Kidney (tissue), 14 donors: ENCODE results near the gene DDX21. TPM values are rescaled to one million over a fixed set of nuclear protein-coding genes. Genes with fewer than 3 reads are reported as not detected.
"Not testable (repeated sequence)": the region's sequence is repeated elsewhere in the genome, so short reads cannot be mapped to it uniquely, and the experiment has no call there.

Source experiments
- DNase-seq, 5 donors: peaks; one replicate each; pipeline ENCODE4 v3.0.0-alpha.2; 2013 to 2020
- FAIRE-seq: peaks from 2 replicates; lab custom pipeline; 2012; peaks lifted over from hg19 to GRCh38; lab: Jason Lieb, UNC
- H3K27ac ChIP-seq, 2 donors: one replicate each; pipeline ENCODE4 v1.7.0; 2013; ENCODE audit warnings: low read depth in 2 of 2, low read length in 2 of 2, inconsistent platforms in 1 of 2
- H3K27me3 ChIP-seq: one replicate; pipeline ENCODE4 v1.7.1; 2013; ENCODE audit warnings: low read length, inconsistent platforms; ENCODE audit not compliant: control insufficient read depth, insufficient read depth
- H3K36me3 ChIP-seq, 3 donors: one replicate each; pipeline versions ENCODE4 v1.7.0 to v1.7.1; 2013; ENCODE audit warnings: low read length in 3 of 3, control low read depth in 1 of 3, inconsistent platforms in 1 of 3; ENCODE audit not compliant: insufficient read depth in 3 of 3, control insufficient read depth in 2 of 3
- H3K4me1 ChIP-seq, 3 donors: one replicate each; pipeline versions ENCODE4 v1.7.0 to v1.7.1; 2013; ENCODE audit warnings: low read length in 3 of 3, inconsistent platforms in 1 of 3, low read depth in 1 of 3; ENCODE audit not compliant: control insufficient read depth in 2 of 3, insufficient read depth in 2 of 3
- H3K4me3 ChIP-seq, 3 donors: one replicate each; pipeline versions ENCODE4 v1.7.0 to v1.8.1; 2013; ENCODE audit warnings: low read length in 3 of 3, control low read depth in 1 of 3, inconsistent platforms in 1 of 3
- H3K9ac ChIP-seq, 3 donors: one replicate each; pipeline versions ENCODE4 v1.7.0 to v1.7.1; 2013; ENCODE audit warnings: low read length in 3 of 3, control low read depth in 1 of 3, inconsistent platforms in 1 of 3
- H3K9me3 ChIP-seq, 3 donors: one replicate each; pipeline versions ENCODE4 v1.7.0 to v1.7.1; 2013; ENCODE audit warnings: low read length in 3 of 3, control low read depth in 1 of 3, inconsistent platforms in 1 of 3; ENCODE audit not compliant: control insufficient read depth in 2 of 3, insufficient read depth in 1 of 3
- intact Hi-C: fragments of 100-400 bp; cut with DNase I; formaldehyde crosslinking; loops from one replicate; pipeline ENCODE4 v1.11.1; 2022
- polyA plus RNA-seq: library from polyadenylated mRNA; stranded (reverse); fragments of 350-450 nt; fragmentation: Illumina TruSeq; extraction: RNeasy Lipid Tissue Mini Kit (QIAGEN cat#74804); gene quantifications from one replicate; pipeline ENCODE4 v1.2.3, GENCODE V29; 2014; ENCODE audit warnings: low read depth, low replicate concordance; ENCODE audit not compliant: insufficient read depth
- total RNA-seq: library from RNA; stranded (reverse); fragmentation: NEBNext Ultra II Directional; extraction: Animal tissue kit (Norgen Biotek cat#: 25700); gene quantifications from one replicate; pipeline ENCODE4 v1.2.1, GENCODE V29; 2021
- TF ChIP-seq, protein P1 (sequence below): IDR thresholded peaks from 3 replicates; pipeline ENCODE4 v1.5.1; 2012; ENCODE audit warnings: mild to moderate bottlenecking, moderate library complexity, borderline replicate concordance; ENCODE audit not compliant: insufficient read depth; ENCODE audit errors: extremely low read depth
- donor health status: control.
- donor health status: control.
- donor health status: control.
- donor health status: control.
- donor health status: control.
- donor health status: DM: yes; HTN: yes; CAD: no.
- donor health status: Normal renal cell carcinoma (clear cell type).

Gene DDX21
- total and polyA plus RNA-seq, 2 donors from 2014 or later = 8.9 to 49.4 TPM

GRCh38 chr10:69009360-69009759 is 53.4 kb downstream of the DDX21 start:
- TF ChIP-seq, protein P1, sequence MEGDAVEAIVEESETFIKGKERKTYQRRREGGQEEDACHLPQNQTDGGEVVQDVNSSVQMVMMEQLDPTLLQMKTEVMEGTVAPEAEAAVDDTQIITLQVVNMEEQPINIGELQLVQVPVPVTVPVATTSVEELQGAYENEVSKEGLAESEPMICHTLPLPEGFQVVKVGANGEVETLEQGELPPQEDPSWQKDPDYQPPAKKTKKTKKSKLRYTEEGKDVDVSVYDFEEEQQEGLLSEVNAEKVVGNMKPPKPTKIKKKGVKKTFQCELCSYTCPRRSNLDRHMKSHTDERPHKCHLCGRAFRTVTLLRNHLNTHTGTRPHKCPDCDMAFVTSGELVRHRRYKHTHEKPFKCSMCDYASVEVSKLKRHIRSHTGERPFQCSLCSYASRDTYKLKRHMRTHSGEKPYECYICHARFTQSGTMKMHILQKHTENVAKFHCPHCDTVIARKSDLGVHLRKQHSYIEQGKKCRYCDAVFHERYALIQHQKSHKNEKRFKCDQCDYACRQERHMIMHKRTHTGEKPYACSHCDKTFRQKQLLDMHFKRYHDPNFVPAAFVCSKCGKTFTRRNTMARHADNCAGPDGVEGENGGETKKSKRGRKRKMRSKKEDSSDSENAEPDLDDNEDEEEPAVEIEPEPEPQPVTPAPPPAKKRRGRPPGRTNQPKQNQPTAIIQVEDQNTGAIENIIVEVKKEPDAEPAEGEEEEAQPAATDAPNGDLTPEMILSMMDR = no peak
- intact Hi-C loops = loop anchor here (10.0 kb wide), 1 partner anchor 85 kb away; no protein-coding TSS in a partner anchor
- FAIRE-seq = no peak
- Histone ChIP-seq H3K36me3 (peaks cover 7 to 12% (median 10%) of the 10 kb centered on the region in 3 donors), H3K27ac (no peak overlapping the region), H3K9me3 (no peaks in the 10 kb centered on the region), H3K27me3 (no peaks in the 10 kb centered on the region), H3K4me1 (no peaks in the 10 kb centered on the region), H3K9ac (no peak overlapping the region), H3K4me3 (no peak overlapping the region)
- no peak for DNase-seq

DNA sequence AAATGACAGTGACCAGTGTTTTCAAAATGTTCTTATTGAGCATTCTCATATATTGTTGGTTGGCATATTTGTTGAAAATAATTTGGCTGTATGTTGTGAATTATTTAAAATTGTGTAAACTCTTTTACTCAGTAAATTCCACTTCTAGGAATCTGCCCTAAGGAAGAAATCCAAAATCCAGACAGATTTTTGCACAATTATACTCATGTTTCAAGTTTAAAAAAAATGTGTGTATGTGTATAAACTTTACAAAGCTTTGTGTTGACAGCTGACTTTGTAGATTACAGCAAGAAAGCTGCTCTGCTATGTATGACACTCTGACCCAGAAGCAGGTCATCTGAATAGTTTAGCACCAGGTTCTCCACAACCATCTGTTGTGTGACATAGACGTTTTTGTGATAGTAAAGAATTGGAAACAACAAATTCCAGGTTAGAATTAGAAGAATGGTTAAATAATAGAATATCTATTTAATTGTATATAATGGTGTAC is 54.2 kb downstream of the DDX21 start:
- FAIRE-seq (no peak), DNase-seq (no peak)
- TF ChIP-seq, protein P1 = no peak
- H3K4me1 ChIP-seq = no peaks in the 10 kb centered on the region
- no peaks in the 10 kb centered on the region for H3K27me3 ChIP-seq
- H3K4me3 ChIP-seq = no peak overlapping the region
- H3K9ac ChIP-seq = no peak overlapping the region
- intact Hi-C loops = no loop called here
- H3K36me3 ChIP-seq = peaks cover 7 to 12% (median 10%) of the 10 kb centered on the region in 3 donors
- no peaks in the 10 kb centered on the region for H3K9me3 ChIP-seq
- no peak overlapping the region for H3K27ac ChIP-seq

DNA sequence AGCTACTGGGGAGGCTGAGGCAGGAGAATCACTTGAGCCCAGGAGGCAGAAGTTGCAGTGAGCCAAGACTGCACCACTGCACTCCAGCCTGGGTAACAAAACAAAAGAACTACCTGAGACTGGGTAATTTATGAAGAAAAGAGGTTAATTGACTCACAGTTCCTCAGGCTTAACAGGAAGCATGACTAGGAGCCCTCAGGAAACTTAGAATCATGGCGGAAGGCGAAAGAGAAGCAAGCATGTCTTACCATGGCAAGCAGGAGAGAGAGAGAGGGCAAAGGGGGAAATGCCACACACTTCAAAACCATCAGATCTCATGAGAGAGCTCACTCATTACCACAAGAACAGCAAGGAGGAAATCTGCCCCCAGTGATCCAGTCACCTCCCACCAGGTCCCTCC is 56.8 kb downstream of the DDX21 start:
- intact Hi-C loops, H3K27me3 ChIP-seq, H3K9me3 ChIP-seq, DNase-seq, H3K4me1 ChIP-seq, H3K4me3 ChIP-seq, H3K27ac ChIP-seq, H3K9ac ChIP-seq, FAIRE-seq: not testable (repeated sequence)
- peaks cover 10 to 22% (median 18%) of the 10 kb centered on the region in 3 donors for H3K36me3 ChIP-seq

- Histone ChIP-seq H3K9me3 (no peaks in the 10 kb centered on the region), H3K4me3 (no peak overlapping the region), H3K27me3 (no peaks in the 10 kb centered on the region), H3K36me3 (peaks cover 10 to 22% (median 20%) of the 10 kb centered on the region in 3 donors), H3K9ac (no peak overlapping the region), H3K4me1 (no peaks in the 10 kb centered on the region), H3K27ac (no peak overlapping the region)
- TF ChIP-seq, protein P1 = no peak
- no peak for DNase-seq
- no peak for FAIRE-seq
- intact Hi-C loops = no loop called here
These were observed 58.2 kb downstream of the DDX21 start for GRCh38 chr10:69014171-69014570.
